ENCODE measurements around the gene URB2. TPM values are rescaled to one million over a fixed set of nuclear protein-coding genes. Genes with fewer than 3 reads are reported as not detected.

Gene URB2
- polyA plus RNA-seq, 1 of the 3 experiments (the other 2 are of a cell fraction) = 8.2 TPM

DNA sequence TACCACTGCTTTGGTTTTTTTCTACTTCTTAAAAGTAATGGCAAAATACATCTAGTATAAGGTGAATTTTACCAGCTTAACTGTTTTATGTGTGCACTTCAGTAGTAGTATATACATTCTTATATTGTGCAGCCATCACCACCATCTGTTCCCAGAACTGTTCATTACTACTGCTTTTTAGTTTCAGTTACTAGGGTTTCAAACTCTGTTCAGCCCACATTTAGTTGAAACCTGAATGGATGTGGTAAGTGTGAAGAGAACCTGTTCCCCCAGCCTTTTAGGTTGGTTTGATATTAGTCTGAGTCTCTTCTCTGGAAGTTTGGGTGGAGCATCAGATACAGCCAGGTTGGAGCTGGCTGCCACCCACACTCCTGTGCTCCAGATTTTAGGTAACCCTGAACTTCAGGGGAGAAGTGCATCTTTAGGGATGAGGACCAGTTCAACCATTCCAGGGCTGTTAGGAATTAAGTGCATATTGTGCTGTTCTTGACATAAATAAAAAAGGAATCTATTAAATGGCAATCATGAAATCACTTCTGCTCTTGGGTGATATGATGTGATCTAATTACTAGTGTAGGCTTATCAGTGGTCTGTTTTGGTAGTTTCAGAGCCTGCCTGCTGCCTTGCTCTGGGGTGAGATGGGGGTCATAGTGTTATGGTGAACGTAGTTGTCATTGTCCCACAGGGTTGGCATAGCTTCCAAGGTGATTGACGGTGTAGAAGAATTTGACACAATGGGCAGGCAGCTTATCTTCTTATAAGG lies 32.1 kb downstream of the URB2 start:
- H3K9ac ChIP-seq = no peak overlapping the region
- ChIA-PET CTCF (interaction anchor here (0.8 to 1.3 kb wide), 2 partner anchors 173 to 654 kb away, joined by 3 read pairs; no protein-coding TSS in a partner anchor), POLR2A (no interaction called here)
- no peak overlapping the region for H3K4me2 ChIP-seq
- H3K27ac ChIP-seq (ENCODE audit: low read depth in 2 of 2, low read length in 1 of 2) = no peak overlapping the region
- TF ChIP-seq, protein P1, sequence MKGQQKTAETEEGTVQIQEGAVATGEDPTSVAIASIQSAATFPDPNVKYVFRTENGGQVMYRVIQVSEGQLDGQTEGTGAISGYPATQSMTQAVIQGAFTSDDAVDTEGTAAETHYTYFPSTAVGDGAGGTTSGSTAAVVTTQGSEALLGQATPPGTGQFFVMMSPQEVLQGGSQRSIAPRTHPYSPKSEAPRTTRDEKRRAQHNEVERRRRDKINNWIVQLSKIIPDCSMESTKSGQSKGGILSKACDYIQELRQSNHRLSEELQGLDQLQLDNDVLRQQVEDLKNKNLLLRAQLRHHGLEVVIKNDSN (IDR thresholded peaks at IDR 0.05; ENCODE audit: borderline replicate concordance, low read depth) = no peak
- TF ChIP-seq, protein P2, sequence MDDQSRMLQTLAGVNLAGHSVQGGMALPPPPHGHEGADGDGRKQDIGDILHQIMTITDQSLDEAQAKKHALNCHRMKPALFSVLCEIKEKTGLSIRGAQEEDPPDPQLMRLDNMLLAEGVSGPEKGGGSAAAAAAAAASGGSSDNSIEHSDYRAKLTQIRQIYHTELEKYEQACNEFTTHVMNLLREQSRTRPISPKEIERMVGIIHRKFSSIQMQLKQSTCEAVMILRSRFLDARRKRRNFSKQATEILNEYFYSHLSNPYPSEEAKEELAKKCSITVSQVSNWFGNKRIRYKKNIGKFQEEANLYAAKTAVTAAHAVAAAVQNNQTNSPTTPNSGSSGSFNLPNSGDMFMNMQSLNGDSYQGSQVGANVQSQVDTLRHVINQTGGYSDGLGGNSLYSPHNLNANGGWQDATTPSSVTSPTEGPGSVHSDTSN (IDR thresholded peaks at IDR 0.05) = no peak
- TF ChIP-seq ELF1 (IDR thresholded peaks at IDR 0.05) = no peak
- no peak for TF ChIP-seq TAF1 (IDR thresholded peaks at IDR 0.05; ENCODE audit: borderline replicate concordance, low read depth, low read length)
- no peak for TF ChIP-seq FOXJ3 (CRISPR knock-in tag; IDR thresholded peaks at IDR 0.05)
- TF ChIP-seq YY1 (IDR thresholded peaks at IDR 0.05; ENCODE audit: low read depth) = no peak
- TF ChIP-seq MEF2A (IDR thresholded peaks at IDR 0.05; ENCODE audit: borderline replicate concordance, low read depth) = no peak
- TF ChIP-seq RXRA (IDR thresholded peaks at IDR 0.05; ENCODE audit: borderline replicate concordance, low read depth) = no peak
- TF ChIP-seq TEAD4 (IDR thresholded peaks at IDR 0.05; ENCODE audit: borderline replicate concordance, insufficient read depth) = no peak
- TF ChIP-seq NRF1 (IDR thresholded peaks at IDR 0.05; ENCODE audit: low read depth, low read length) = no peak
- no peak for TF ChIP-seq RFX5 (IDR thresholded peaks at IDR 0.05; ENCODE audit: low read length)
- no peak for TF ChIP-seq EZH2phosphoT487 (IDR thresholded peaks at IDR 0.05; ENCODE audit: borderline replicate concordance, low read depth)
- TF ChIP-seq GATA2 (CRISPR knock-in tag; IDR thresholded peaks at IDR 0.05) = peak; percentile 62
- no peak for TF ChIP-seq FOSL2 (IDR thresholded peaks at IDR 0.05; ENCODE audit: borderline replicate concordance, low read depth)
- no peak for TF ChIP-seq POLR2AphosphoS5 (IDR thresholded peaks at IDR 0.05; ENCODE audit: low read depth, low read length)
- TF ChIP-seq FOXM1 (IDR thresholded peaks at IDR 0.05; ENCODE audit: low read depth) = no peak
- TF ChIP-seq EP300 (IDR thresholded peaks at IDR 0.05; ENCODE audit: borderline replicate concordance in 1 of 2, low read depth in 1 of 2, low read length in 1 of 2) = peak in 1 of 2 experiments; percentile 69; a peak in 2 of 4 replicates
- TF ChIP-seq RCOR1 (IDR thresholded peaks at IDR 0.05; ENCODE audit: low read length) = peak; percentile 13; the same call in 1 of the 2 replicates
- no peak for TF ChIP-seq MXI1 (IDR thresholded peaks at IDR 0.05; ENCODE audit: low read depth, low read length)
- TF ChIP-seq RAD21 (IDR thresholded peaks at IDR 0.05; ENCODE audit: low read length) = no peak
- TF ChIP-seq, protein P3, sequence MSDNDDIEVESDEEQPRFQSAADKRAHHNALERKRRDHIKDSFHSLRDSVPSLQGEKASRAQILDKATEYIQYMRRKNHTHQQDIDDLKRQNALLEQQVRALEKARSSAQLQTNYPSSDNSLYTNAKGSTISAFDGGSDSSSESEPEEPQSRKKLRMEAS (IDR thresholded peaks at IDR 0.05; ENCODE audit: low read depth) = no peak
- TF ChIP-seq, protein P4, sequence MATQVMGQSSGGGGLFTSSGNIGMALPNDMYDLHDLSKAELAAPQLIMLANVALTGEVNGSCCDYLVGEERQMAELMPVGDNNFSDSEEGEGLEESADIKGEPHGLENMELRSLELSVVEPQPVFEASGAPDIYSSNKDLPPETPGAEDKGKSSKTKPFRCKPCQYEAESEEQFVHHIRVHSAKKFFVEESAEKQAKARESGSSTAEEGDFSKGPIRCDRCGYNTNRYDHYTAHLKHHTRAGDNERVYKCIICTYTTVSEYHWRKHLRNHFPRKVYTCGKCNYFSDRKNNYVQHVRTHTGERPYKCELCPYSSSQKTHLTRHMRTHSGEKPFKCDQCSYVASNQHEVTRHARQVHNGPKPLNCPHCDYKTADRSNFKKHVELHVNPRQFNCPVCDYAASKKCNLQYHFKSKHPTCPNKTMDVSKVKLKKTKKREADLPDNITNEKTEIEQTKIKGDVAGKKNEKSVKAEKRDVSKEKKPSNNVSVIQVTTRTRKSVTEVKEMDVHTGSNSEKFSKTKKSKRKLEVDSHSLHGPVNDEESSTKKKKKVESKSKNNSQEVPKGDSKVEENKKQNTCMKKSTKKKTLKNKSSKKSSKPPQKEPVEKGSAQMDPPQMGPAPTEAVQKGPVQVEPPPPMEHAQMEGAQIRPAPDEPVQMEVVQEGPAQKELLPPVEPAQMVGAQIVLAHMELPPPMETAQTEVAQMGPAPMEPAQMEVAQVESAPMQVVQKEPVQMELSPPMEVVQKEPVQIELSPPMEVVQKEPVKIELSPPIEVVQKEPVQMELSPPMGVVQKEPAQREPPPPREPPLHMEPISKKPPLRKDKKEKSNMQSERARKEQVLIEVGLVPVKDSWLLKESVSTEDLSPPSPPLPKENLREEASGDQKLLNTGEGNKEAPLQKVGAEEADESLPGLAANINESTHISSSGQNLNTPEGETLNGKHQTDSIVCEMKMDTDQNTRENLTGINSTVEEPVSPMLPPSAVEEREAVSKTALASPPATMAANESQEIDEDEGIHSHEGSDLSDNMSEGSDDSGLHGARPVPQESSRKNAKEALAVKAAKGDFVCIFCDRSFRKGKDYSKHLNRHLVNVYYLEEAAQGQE (IDR thresholded peaks at IDR 0.05; ENCODE audit: low read depth, low read length) = no peak
- peaks cover 46 to 85% of the 10 kb centered on the region in 2 experiments for H3K36me3 ChIP-seq (replicated peaks in 1 of 2; ENCODE audit: control insufficient read depth in 1 of 2, insufficient read depth in 2 of 2, low read length in 1 of 2)
- no peak overlapping the region for H3K4me3 ChIP-seq (ENCODE audit: low read depth in 2 of 2, low read length in 1 of 2)
- H3F3A ChIP-seq (replicated peaks; ENCODE audit: insufficient read depth) = no peaks in the 10 kb centered on the region
- H3K9me3 ChIP-seq = no peaks in the 10 kb centered on the region
- no peak overlapping the region for H2AFZ ChIP-seq (ENCODE audit: low read depth)
- no peaks in the 10 kb centered on the region for H3K27me3 ChIP-seq (ENCODE audit: insufficient read depth)
- no peaks in the 10 kb centered on the region for H3K79me2 ChIP-seq (ENCODE audit: insufficient read depth)
- 88% methylated on average over 2 of the region's 2 CpGs for WGBS (ENCODE audit: low lambda C conversion rate)
- no peaks in the 10 kb centered on the region for H3K9me2 ChIP-seq
- H3K4me1 ChIP-seq (ENCODE audit: control insufficient read depth in 1 of 2, insufficient read depth in 2 of 2, low read depth in 1 of 2, low read length in 1 of 2) = peaks cover 0 to 14% of the 10 kb centered on the region in 2 experiments; a peak in 2 of 4 replicates
- DNase-seq = peak; percentile 48
- no peaks in the 10 kb centered on the region for H4K20me1 ChIP-seq (ENCODE audit: insufficient read depth)

All from SK-N-SH (cell line).